MCF 10A (cell line): Measurements from ENCODE around the gene CTNNA1. TPM values are rescaled to one million over a fixed set of nuclear protein-coding genes. Genes with fewer than 3 reads are reported as not detected.

Source experiments
- BruUV-seq: library from RNA; stranded (reverse); fragments of 400-500 nt; replicated peaks from 2 replicates; lab custom pipeline; 2021; lab: Mats Ljungman, UMichigan
- CTCF ChIA-PET: fragments of 300-600 bp; sonication (Branson Sonifier 250); formaldehyde crosslinking; extraction: SDS; loops from one replicate; lab custom pipeline; 2021; ENCODE audit warnings: antibody characterized with exemption, inconsistent platforms; lab: Yijun Ruan, JAX
- POLR2A ChIA-PET: fragments of 300-600, 350-650 bp; sonication (Branson Sonifier 250); formaldehyde crosslinking; extraction: SDS; loops from one replicate; lab custom pipeline; 2020; ENCODE audit warnings: antibody characterized with exemption, inconsistent platforms; lab: Yijun Ruan, JAX
- DNase-seq: peaks from one replicate; pipeline ENCODE4 v3.0.0-alpha.2; 2018; ENCODE audit not compliant: unreplicated experiment
- H3K27ac Mint-ChIP-seq: one replicate; pipeline ENCODE4 v1.8.0; 2022; ENCODE audit warnings: mild to moderate bottlenecking, low read depth, mixed read lengths; ENCODE audit not compliant: unreplicated experiment
- H3K27me3 Mint-ChIP-seq: one replicate; pipeline ENCODE4 v1.8.0; 2022; ENCODE audit warnings: mixed read lengths; ENCODE audit not compliant: insufficient read depth, unreplicated experiment
- H3K36me3 Mint-ChIP-seq: one replicate; pipeline ENCODE4 v1.8.0; 2022; ENCODE audit warnings: mild to moderate bottlenecking, moderate library complexity, mixed read lengths; ENCODE audit not compliant: insufficient read depth, unreplicated experiment
- H3K4me1 Mint-ChIP-seq: one replicate; pipeline ENCODE4 v1.8.0; 2022; ENCODE audit warnings: mixed read lengths; ENCODE audit not compliant: insufficient read depth, unreplicated experiment
- H3K4me3 Mint-ChIP-seq: one replicate; pipeline ENCODE4 v1.8.0; 2022; ENCODE audit warnings: mild to moderate bottlenecking, moderate library complexity, mixed read lengths; ENCODE audit not compliant: unreplicated experiment
- H3K9me3 Mint-ChIP-seq: one replicate; pipeline ENCODE4 v1.8.0; 2022; ENCODE audit warnings: mixed read lengths; ENCODE audit not compliant: unreplicated experiment
- intact Hi-C: fragments of 100-400 bp; cut with micrococcal nuclease; formaldehyde crosslinking; loops from 2 replicates; pipeline ENCODE4 v1.14.1; 2022
- total RNA-seq: library from RNA; stranded (reverse); gene quantifications from 2 replicates; pipeline ENCODE4 v1.2.3, GENCODE V29; 2022
- TF ChIP-seq, protein P1 (sequence below): fragments of 200-600 bp; IDR thresholded peaks from one replicate; pipeline ENCODE4 v1.8.0; 2022; ENCODE audit warnings: antibody characterized with exemption, mild to moderate bottlenecking; ENCODE audit not compliant: unreplicated experiment

CTNNA1 gene
- total RNA-seq, 1 experiment from 2014 or later = 519 TPM

DNA sequence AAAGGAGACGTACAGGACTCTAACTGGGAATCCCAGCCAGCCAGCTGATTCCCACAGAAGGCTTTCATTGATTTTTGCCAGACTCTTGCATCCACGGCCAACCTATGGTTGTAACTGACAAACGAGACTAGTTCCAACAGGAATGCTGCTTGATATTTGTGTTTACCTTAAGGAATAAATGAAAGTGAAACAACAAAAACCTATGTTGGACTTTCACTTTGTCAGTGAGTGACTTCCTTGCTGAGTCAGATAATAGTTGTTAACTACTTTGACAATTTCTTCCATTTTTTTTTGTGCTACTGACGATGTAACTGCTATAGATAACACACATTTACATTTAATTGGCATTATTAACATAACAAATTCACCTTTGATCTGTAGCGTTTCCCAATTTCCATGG lies 185.3 kb downstream of the CTNNA1 start:
- Mint-ChIP-seq H3K9me3 (no peaks in the 10 kb centered on the region), H3K4me1 (no peaks in the 10 kb centered on the region), H3K27ac (peak overlapping the region; percentile 68), H3K27me3 (no peaks in the 10 kb centered on the region), H3K4me3 (no peak overlapping the region), H3K36me3 (peaks cover 68% of the 10 kb centered on the region)
- no TSS peak for BruUV-seq
- TF ChIP-seq, protein P1, sequence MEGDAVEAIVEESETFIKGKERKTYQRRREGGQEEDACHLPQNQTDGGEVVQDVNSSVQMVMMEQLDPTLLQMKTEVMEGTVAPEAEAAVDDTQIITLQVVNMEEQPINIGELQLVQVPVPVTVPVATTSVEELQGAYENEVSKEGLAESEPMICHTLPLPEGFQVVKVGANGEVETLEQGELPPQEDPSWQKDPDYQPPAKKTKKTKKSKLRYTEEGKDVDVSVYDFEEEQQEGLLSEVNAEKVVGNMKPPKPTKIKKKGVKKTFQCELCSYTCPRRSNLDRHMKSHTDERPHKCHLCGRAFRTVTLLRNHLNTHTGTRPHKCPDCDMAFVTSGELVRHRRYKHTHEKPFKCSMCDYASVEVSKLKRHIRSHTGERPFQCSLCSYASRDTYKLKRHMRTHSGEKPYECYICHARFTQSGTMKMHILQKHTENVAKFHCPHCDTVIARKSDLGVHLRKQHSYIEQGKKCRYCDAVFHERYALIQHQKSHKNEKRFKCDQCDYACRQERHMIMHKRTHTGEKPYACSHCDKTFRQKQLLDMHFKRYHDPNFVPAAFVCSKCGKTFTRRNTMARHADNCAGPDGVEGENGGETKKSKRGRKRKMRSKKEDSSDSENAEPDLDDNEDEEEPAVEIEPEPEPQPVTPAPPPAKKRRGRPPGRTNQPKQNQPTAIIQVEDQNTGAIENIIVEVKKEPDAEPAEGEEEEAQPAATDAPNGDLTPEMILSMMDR = no peak
- intact Hi-C loops = loop anchor here (5.0 kb wide), 2 partner anchors 296 to 324 kb away; no protein-coding TSS in a partner anchor
- DNase-seq = no peak
- POLR2A ChIA-PET = interaction anchor here (0.6 kb wide), 1 partner anchor 327 kb away, joined by 3 read pairs; no protein-coding TSS in a partner anchor
- CTCF ChIA-PET = no interaction called here

GRCh38 chr5:138942066-138942465 lies 188.8 kb downstream of the CTNNA1 start:
- H3K9me3 Mint-ChIP-seq = no peaks in the 10 kb centered on the region
- POLR2A ChIA-PET = no interaction called here
- no TSS peak for BruUV-seq
- H3K4me1 Mint-ChIP-seq = no peaks in the 10 kb centered on the region
- DNase-seq = no peak
- no peak overlapping the region for H3K4me3 Mint-ChIP-seq
- TF ChIP-seq, protein P1 = no peak
- no peaks in the 10 kb centered on the region for H3K27me3 Mint-ChIP-seq
- H3K27ac Mint-ChIP-seq = no peak overlapping the region
- CTCF ChIA-PET = interaction anchor here (0.9 to 2.5 kb wide), 3 partner anchors 116 to 347 kb away, joined by 3 to 9 read pairs (median 3); no protein-coding TSS in a partner anchor
- intact Hi-C loops = no loop called here
- H3K36me3 Mint-ChIP-seq = peaks cover 53% of the 10 kb centered on the region

GRCh38 chr5:138942861-138943260 lies 189.6 kb downstream of the CTNNA1 start:
- H3K9me3 Mint-ChIP-seq = no peaks in the 10 kb centered on the region
- BruUV-seq = no TSS peak
- ChIA-PET CTCF (interaction anchor here (0.6 to 2.5 kb wide), 3 partner anchors 117 to 318 kb away, joined by 3 to 9 read pairs (median 3); no protein-coding TSS in a partner anchor), POLR2A (interaction anchor here (0.7 kb wide), 2 partner anchors 17 to 330 kb away, joined by 4 to 5 read pairs; no protein-coding TSS in a partner anchor)
- H3K27ac Mint-ChIP-seq = no peak overlapping the region
- DNase-seq = no peak
- H3K4me3 Mint-ChIP-seq = no peak overlapping the region
- TF ChIP-seq, protein P1 = no peak
- no peaks in the 10 kb centered on the region for H3K4me1 Mint-ChIP-seq
- intact Hi-C loops = no loop called here
- peaks cover 47% of the 10 kb centered on the region for H3K36me3 Mint-ChIP-seq
- H3K27me3 Mint-ChIP-seq = no peaks in the 10 kb centered on the region

DNA sequence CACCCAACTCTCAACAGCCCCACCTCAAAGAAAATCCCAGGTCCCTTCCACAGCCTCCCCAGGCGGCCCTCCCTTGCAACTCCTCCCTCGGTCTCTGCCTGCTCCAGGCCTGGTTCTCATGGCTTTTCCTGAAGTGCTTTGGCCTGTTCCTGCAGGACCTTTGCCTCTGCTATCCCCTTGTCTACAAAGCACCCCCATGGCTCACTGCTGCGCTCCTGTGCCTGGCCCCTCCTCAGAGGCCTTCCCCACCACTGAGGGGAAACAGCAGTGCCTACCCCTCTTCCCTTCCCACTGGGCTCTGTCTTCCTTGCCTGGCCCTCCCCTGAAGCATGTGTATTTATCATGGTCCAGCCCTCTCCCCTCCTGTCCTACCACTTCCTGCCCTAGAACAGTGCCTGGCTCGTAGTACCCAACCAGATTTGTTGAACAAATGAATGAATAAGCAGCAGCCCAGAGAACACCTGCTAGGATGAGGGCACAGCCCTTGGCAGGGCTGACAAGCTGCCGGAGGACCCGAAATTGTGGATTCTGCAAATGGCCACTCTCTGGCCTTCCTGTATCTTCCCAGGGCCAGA lies 190.5 kb downstream of the CTNNA1 start:
- Mint-ChIP-seq H3K27ac (no peak overlapping the region), H3K4me1 (no peaks in the 10 kb centered on the region), H3K9me3 (no peaks in the 10 kb centered on the region), H3K4me3 (no peak overlapping the region), H3K36me3 (peaks cover 47% of the 10 kb centered on the region), H3K27me3 (no peaks in the 10 kb centered on the region)
- intact Hi-C loops = no loop called here
- TF ChIP-seq, protein P1 = no peak
- DNase-seq = no peak
- no TSS peak for BruUV-seq
- ChIA-PET CTCF (interaction anchor here (0.6 to 2.5 kb wide), 2 partner anchors 65 to 118 kb away, joined by 3 to 9 read pairs; no protein-coding TSS in a partner anchor), POLR2A (interaction anchor here (0.7 kb wide), 1 partner anchor 329 kb away, joined by 4 read pairs; no protein-coding TSS in a partner anchor)
